Astrocyte (in vitro differentiated cells and primary cell): ENCODE results near the gene ADAMTS13. TPM values are rescaled to one million over a fixed set of nuclear protein-coding genes. Genes with fewer than 3 reads are reported as not detected.

Source experiments
- DNase-seq: peaks from one replicate; pipeline ENCODE4 v3.0.0-alpha.2; 2010; ENCODE audit warnings: low read depth
- FAIRE-seq: peaks from 2 replicates; lab custom pipeline; 2011; peaks lifted over from hg19 to GRCh38; lab: Jason Lieb, UNC
- H2AFZ ChIP-seq: 2 replicates; pipeline ENCODE4 v1.6.0; 2012; ENCODE audit warnings: low read depth, low read length, inconsistent platforms
- H3K27ac ChIP-seq: 2 replicates; pipeline ENCODE4 v1.5.1; 2011; ENCODE audit warnings: low read depth, low read length, inconsistent platforms
- H3K27me3 ChIP-seq: 2 replicates; pipeline ENCODE4 v1.6.0; 2011; ENCODE audit warnings: low read length, inconsistent platforms; ENCODE audit not compliant: insufficient read depth
- H3K36me3 ChIP-seq: 2 replicates; pipeline ENCODE4 v1.5.1; 2011; ENCODE audit warnings: low read length, inconsistent platforms; ENCODE audit not compliant: insufficient read depth
- H3K4me1 ChIP-seq: 2 replicates; pipeline ENCODE4 v1.5.1; 2011; ENCODE audit warnings: low read length, inconsistent platforms; ENCODE audit not compliant: insufficient read depth
- H3K4me2 ChIP-seq: 2 replicates; pipeline ENCODE4 v1.6.0; 2012; ENCODE audit warnings: low read length, inconsistent platforms
- H3K4me3 ChIP-seq: 2 replicates; pipeline ENCODE4 v1.5.1; 2011; ENCODE audit warnings: low read depth, mild to moderate bottlenecking, low read length, inconsistent platforms; ENCODE audit not compliant: insufficient read depth
- H3K79me2 ChIP-seq: 2 replicates; pipeline ENCODE4 v1.6.0; 2012; ENCODE audit warnings: mild to moderate bottlenecking, low read length, inconsistent platforms; ENCODE audit not compliant: insufficient read depth
- H3K9ac ChIP-seq: 2 replicates; pipeline ENCODE4 v1.6.0; 2012; ENCODE audit warnings: mild to moderate bottlenecking, low read length, inconsistent platforms
- H3K9me3 ChIP-seq: 2 replicates; pipeline ENCODE4 v1.5.1; 2012; ENCODE audit warnings: low read depth, mild to moderate bottlenecking, low read length, inconsistent platforms; ENCODE audit not compliant: insufficient read depth
- H4K20me1 ChIP-seq: 2 replicates; pipeline ENCODE4 v1.6.0; 2012; ENCODE audit warnings: low read length, inconsistent platforms; ENCODE audit not compliant: insufficient read depth
- H3K27ac Mint-ChIP-seq: one replicate; pipeline ENCODE4 v1.8.0; 2021; ENCODE audit warnings: mild to moderate bottlenecking, mixed read lengths; ENCODE audit not compliant: unreplicated experiment
- H3K27me3 Mint-ChIP-seq: one replicate; pipeline ENCODE4 v1.8.0; 2021; ENCODE audit warnings: low read depth, mixed read lengths; ENCODE audit not compliant: unreplicated experiment
- H3K36me3 Mint-ChIP-seq: one replicate; pipeline ENCODE4 v1.8.0; 2021; ENCODE audit warnings: low read depth, mixed read lengths; ENCODE audit not compliant: unreplicated experiment
- H3K4me1 Mint-ChIP-seq: one replicate; pipeline ENCODE4 v1.8.0; 2021; ENCODE audit warnings: low read depth, mixed read lengths; ENCODE audit not compliant: unreplicated experiment
- H3K4me3 Mint-ChIP-seq: one replicate; pipeline ENCODE4 v1.8.0; 2021; ENCODE audit warnings: mild to moderate bottlenecking, moderate library complexity, mixed read lengths; ENCODE audit not compliant: unreplicated experiment
- H3K9me3 Mint-ChIP-seq: one replicate; pipeline ENCODE4 v1.8.0; 2021; ENCODE audit warnings: mild to moderate bottlenecking, mixed read lengths; ENCODE audit not compliant: unreplicated experiment
- EZH2 ChIP-seq: IDR thresholded peaks from 2 replicates; pipeline ENCODE4 v1.6.1; 2012; ENCODE audit warnings: mild to moderate bottlenecking, low read length, inconsistent platforms; ENCODE audit not compliant: insufficient read depth
- total RNA-seq: library from RNA; stranded (reverse); gene quantifications from 2 replicates; pipeline ENCODE4 v1.2.1, GENCODE V29; 2021
- TF ChIP-seq, protein P1 (sequence below): IDR thresholded peaks from 2 replicates; pipeline ENCODE4 v1.5.1; 2011; ENCODE audit warnings: low read depth, mild to moderate bottlenecking, inconsistent platforms, low read length, moderate library complexity; ENCODE audit not compliant: insufficient read depth

Gene ADAMTS13
- total RNA-seq, 1 donor from 2014 or later, result 5.6 TPM

DNA sequence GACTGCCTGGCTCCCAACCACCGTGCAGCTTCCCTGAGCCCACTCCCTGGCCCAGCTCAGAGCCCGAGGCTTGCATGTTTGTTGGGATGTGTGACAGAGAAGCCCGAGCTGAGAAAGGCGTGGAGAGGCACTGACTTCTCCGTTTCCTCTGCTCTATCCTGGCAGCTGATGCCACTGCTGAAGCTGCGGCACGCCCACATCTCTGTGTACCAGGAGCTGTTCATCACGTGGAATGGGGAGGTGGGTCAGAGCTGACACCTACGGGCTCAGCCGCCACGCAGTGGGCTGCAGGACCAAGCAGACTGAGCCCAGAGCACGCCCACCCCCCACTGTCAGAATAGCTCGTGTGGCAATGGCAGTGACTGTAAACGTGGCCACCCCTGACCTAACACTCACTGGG lies 36.7 kb upstream of the ADAMTS13 start:
- Mint-ChIP-seq H3K27me3 (peaks cover 25% of the 10 kb centered on the region), H3K27ac (no peak overlapping the region), H3K4me3 (no peak overlapping the region), H3K9me3 (peaks cover 1% of the 10 kb centered on the region), H3K4me1 (no peaks in the 10 kb centered on the region), H3K36me3 (no peaks in the 10 kb centered on the region)
- no peaks in the 10 kb centered on the region for H3K27me3 ChIP-seq
- TF ChIP-seq EZH2, result no peak
- TF ChIP-seq, protein P1, sequence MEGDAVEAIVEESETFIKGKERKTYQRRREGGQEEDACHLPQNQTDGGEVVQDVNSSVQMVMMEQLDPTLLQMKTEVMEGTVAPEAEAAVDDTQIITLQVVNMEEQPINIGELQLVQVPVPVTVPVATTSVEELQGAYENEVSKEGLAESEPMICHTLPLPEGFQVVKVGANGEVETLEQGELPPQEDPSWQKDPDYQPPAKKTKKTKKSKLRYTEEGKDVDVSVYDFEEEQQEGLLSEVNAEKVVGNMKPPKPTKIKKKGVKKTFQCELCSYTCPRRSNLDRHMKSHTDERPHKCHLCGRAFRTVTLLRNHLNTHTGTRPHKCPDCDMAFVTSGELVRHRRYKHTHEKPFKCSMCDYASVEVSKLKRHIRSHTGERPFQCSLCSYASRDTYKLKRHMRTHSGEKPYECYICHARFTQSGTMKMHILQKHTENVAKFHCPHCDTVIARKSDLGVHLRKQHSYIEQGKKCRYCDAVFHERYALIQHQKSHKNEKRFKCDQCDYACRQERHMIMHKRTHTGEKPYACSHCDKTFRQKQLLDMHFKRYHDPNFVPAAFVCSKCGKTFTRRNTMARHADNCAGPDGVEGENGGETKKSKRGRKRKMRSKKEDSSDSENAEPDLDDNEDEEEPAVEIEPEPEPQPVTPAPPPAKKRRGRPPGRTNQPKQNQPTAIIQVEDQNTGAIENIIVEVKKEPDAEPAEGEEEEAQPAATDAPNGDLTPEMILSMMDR, result no peak
- DNase-seq (no peak), FAIRE-seq (no peak)
- H3K4me3 ChIP-seq, result no peak overlapping the region
- no peak overlapping the region for H3K27ac ChIP-seq
- no peaks in the 10 kb centered on the region for H3K36me3 ChIP-seq
- no peaks in the 10 kb centered on the region for H4K20me1 ChIP-seq
- no peak overlapping the region for H3K4me2 ChIP-seq
- no peaks in the 10 kb centered on the region for H3K4me1 ChIP-seq
- peaks cover 5% of the 10 kb centered on the region for H3K9me3 ChIP-seq
- no peak overlapping the region for H3K9ac ChIP-seq
- H3K79me2 ChIP-seq, result no peaks in the 10 kb centered on the region
- no peak overlapping the region for H2AFZ ChIP-seq

GRCh38 chr9:133386338-133386737 lies 35.8 kb upstream of the ADAMTS13 start:
- TF ChIP-seq, protein P1, result no peak
- no peak for TF ChIP-seq EZH2
- no peaks in the 10 kb centered on the region for H3K4me1 ChIP-seq
- no peaks in the 10 kb centered on the region for H3K79me2 ChIP-seq
- H2AFZ ChIP-seq, result no peak overlapping the region
- no peak overlapping the region for H3K4me3 Mint-ChIP-seq
- no peaks in the 10 kb centered on the region for H3K4me1 Mint-ChIP-seq
- H3K9me3 Mint-ChIP-seq, result peaks cover 1% of the 10 kb centered on the region
- peaks cover 28% of the 10 kb centered on the region for H3K27me3 Mint-ChIP-seq
- H3K9me3 ChIP-seq, result peaks cover 5% of the 10 kb centered on the region
- no peaks in the 10 kb centered on the region for H3K36me3 Mint-ChIP-seq
- DNase-seq (no peak), FAIRE-seq (no peak)
- no peaks in the 10 kb centered on the region for H3K36me3 ChIP-seq
- no peaks in the 10 kb centered on the region for H3K27me3 ChIP-seq
- H3K4me2 ChIP-seq, result no peak overlapping the region
- H3K27ac Mint-ChIP-seq, result no peak overlapping the region
- H3K9ac ChIP-seq, result no peak overlapping the region
- H3K4me3 ChIP-seq, result no peak overlapping the region
- no peak overlapping the region for H3K27ac ChIP-seq
- H4K20me1 ChIP-seq, result no peaks in the 10 kb centered on the region

DNA sequence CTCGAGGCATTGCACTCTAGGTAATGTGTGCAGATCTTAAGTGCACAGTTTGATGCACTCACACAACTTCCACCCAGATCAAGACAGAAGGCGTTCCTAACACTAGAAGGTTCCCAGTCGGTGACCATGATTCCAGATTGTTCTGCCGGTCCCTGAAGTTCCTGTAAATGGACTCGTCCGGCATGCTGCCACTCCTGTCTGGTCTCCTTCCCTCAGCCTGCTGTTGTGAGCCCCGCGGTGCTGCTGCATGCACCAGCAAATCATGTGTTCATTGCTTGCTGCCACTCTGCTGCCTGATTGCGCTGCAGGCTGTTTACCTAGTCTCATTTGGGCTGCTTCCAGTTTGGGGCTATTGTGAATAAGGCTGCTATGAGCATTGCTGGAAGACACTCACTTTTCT lies 34.5 kb upstream of the ADAMTS13 start:
- Mint-ChIP-seq H3K36me3 (no peaks in the 10 kb centered on the region), H3K4me1 (no peaks in the 10 kb centered on the region), H3K9me3 (no peaks in the 10 kb centered on the region), H3K4me3 (no peak overlapping the region), H3K27me3 (peaks cover 31% of the 10 kb centered on the region), H3K27ac (no peak overlapping the region)
- Histone ChIP-seq H3K4me3 (no peak overlapping the region), H3K4me2 (no peak overlapping the region), H3K9me3 (peaks cover 5% of the 10 kb centered on the region), H3K27ac (no peak overlapping the region), H2AFZ (no peak overlapping the region), H3K27me3 (no peaks in the 10 kb centered on the region), H3K36me3 (no peaks in the 10 kb centered on the region), H3K9ac (no peak overlapping the region), H3K4me1 (no peaks in the 10 kb centered on the region), H3K79me2 (no peaks in the 10 kb centered on the region), H4K20me1 (no peaks in the 10 kb centered on the region)
- DNase-seq (no peak), FAIRE-seq (no peak)
- no peak for TF ChIP-seq EZH2
- TF ChIP-seq, protein P1, result no peak
